Measurements from ENCODE around the gene CCT8L2.
"Not testable (repeated sequence)": the region's sequence is repeated elsewhere in the genome, so short reads cannot be mapped to it uniquely, and the experiment has no call there.

DNA sequence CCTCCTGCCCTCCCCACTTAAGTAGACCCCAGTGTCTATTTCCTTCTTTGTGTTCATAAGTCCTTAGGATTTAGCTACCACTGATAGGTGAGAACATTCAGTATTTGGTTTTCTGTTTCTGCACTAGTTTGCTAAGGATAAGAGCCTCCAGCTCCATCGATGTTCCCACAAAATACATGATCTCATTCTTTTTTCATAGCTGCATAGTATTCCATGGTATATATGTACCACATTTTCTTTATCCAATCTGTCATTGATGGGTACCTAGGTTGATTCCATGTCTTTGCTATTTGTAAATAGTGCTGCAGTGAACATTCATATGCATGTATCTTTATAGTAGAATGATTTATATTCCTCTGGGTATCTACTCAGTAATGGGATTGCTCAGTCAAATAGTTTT, 42.8 kb upstream of the CCT8L2 start:
- not testable (repeated sequence) for TF ChIP-seq JUN (CRISPR knock-in tag; IDR thresholded peaks at IDR 0.05); SNRNP70 (IDR thresholded peaks at IDR 0.05; ENCODE audit: low read depth, low read length); MAF1 (CRISPR knock-in tag; IDR thresholded peaks at IDR 0.05; ENCODE audit: borderline replicate concordance); NFYB (CRISPR knock-in tag; IDR thresholded peaks at IDR 0.05); ESRRA (CRISPR knock-in tag; IDR thresholded peaks at IDR 0.05; ENCODE audit: low read depth); POLR2A (IDR thresholded peaks at IDR 0.05; ENCODE audit: insufficient read depth in 1 of 2, low read depth in 2 of 2, low read length in 2 of 2); NR2C2 (CRISPR knock-in tag; IDR thresholded peaks at IDR 0.05; ENCODE audit: borderline replicate concordance); TAF1 (CRISPR knock-in tag; IDR thresholded peaks at IDR 0.05)
- TF ChIP-seq, protein P1, sequence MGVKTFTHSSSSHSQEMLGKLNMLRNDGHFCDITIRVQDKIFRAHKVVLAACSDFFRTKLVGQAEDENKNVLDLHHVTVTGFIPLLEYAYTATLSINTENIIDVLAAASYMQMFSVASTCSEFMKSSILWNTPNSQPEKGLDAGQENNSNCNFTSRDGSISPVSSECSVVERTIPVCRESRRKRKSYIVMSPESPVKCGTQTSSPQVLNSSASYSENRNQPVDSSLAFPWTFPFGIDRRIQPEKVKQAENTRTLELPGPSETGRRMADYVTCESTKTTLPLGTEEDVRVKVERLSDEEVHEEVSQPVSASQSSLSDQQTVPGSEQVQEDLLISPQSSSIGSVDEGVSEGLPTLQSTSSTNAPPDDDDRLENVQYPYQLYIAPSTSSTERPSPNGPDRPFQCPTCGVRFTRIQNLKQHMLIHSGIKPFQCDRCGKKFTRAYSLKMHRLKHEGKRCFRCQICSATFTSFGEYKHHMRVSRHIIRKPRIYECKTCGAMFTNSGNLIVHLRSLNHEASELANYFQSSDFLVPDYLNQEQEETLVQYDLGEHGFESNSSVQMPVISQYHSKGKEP (CRISPR knock-in tag; IDR thresholded peaks at IDR 0.05) = not testable (repeated sequence)
- TF ChIP-seq, protein P2, sequence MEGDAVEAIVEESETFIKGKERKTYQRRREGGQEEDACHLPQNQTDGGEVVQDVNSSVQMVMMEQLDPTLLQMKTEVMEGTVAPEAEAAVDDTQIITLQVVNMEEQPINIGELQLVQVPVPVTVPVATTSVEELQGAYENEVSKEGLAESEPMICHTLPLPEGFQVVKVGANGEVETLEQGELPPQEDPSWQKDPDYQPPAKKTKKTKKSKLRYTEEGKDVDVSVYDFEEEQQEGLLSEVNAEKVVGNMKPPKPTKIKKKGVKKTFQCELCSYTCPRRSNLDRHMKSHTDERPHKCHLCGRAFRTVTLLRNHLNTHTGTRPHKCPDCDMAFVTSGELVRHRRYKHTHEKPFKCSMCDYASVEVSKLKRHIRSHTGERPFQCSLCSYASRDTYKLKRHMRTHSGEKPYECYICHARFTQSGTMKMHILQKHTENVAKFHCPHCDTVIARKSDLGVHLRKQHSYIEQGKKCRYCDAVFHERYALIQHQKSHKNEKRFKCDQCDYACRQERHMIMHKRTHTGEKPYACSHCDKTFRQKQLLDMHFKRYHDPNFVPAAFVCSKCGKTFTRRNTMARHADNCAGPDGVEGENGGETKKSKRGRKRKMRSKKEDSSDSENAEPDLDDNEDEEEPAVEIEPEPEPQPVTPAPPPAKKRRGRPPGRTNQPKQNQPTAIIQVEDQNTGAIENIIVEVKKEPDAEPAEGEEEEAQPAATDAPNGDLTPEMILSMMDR (CRISPR knock-in tag; IDR thresholded peaks at IDR 0.05) = not testable (repeated sequence)

Data from HepG2 (cell line).